ENCODE measurements around the gene PAM16.
"Not testable (repeated sequence)": the region's sequence is repeated elsewhere in the genome, so short reads cannot be mapped to it uniquely, and the experiment has no call there.

Gene PAM16

DNA sequence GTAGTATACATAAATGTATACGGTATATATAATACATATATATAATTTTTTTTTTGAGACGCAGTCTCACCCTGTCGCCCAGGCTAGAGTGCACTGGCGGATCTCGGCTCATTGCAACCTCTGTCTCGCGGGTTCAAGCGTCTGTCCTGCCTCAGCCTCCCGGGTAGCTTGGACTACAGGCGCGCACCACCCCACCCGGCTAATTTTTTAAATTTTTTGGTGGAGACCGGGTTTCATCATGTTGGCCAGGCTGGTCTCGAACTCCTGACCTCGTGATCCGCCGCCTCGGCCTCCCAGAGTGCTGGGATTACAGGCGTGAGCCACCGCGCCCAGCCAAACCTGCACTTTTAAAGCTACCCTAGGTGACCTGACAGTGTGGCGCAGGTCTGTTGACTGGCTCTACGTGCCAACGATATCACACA is 745 bp downstream of the PAM16 start:
- no peak for DNase-seq

DNA sequence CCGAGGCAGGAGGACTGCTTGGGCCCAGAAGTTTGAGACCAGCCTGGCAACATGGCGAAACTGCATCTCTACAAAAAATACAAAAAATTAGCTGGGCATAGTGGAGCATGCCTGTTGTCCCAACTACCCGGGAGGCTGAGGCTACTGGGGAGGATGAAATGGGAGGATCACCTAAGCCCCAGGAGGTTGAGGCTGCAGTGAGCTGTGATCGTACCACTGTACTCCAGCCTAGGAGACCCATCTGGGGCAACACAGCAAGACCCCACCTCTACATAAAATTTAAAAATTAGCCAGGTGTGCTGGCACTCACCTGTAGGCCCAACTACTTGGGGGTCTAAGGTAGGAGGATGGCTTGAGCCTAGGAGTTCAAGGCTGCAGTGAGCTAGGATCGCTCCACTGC is 1.8 kb downstream of the PAM16 start:
- no peak for DNase-seq

DNA sequence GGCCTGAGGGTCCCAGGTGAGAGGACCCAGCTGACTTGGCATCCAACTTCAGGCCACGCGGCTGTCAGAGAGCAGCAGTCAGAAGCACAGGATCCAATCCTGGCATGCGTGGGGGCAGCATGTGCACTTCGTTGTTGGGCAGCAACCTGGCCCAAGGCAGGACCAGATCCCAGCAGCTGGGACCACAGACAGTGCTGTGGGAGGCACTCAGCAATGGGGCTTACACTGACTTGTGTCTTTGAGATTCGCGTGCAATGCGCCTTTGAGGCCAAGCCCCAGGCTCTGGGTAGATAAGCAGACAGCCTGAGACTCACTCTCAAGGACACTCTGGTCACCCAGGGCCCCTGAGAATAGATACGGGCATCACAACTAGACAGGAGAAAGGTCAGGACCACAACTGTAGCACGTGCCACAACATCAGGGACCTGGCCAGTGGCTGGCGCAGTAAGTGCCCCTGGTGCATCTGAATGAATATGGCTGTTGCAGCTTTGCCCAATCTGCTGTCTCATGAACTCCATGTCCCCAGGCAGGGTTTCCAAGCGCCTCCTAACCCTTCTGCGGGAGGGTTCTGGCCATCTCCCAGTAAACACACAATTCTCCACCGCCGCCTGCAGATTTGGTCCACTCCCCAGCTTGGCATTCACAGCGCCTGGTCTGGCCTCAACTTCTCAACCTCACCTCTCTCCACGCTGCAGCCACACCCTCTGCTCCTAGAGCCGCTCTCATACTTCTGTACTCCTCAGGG is 3.2 kb downstream of the PAM16 start:
- no peak for DNase-seq

DNA sequence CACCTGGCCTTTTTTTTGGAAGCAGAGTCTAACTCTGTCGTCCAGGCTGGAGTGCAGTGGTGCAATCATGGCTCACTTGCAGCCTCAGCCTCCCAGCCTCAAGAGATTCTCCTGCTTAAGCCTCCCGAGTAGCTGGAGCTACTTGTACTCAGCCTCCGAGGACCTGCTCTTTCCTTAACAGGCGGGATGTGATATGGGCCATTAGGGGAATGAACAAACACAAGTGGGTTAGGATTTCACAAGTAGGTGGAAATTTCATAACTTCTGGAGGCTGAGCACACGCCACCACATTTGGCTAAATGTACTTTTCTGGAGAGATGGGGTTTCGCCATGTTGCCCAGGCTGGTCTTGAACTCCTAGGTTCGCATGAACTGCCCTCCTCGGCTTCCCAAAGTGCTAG is 4.1 kb downstream of the PAM16 start:
- DNase-seq: peak; percentile 58 to 73 (median 61)

DNA sequence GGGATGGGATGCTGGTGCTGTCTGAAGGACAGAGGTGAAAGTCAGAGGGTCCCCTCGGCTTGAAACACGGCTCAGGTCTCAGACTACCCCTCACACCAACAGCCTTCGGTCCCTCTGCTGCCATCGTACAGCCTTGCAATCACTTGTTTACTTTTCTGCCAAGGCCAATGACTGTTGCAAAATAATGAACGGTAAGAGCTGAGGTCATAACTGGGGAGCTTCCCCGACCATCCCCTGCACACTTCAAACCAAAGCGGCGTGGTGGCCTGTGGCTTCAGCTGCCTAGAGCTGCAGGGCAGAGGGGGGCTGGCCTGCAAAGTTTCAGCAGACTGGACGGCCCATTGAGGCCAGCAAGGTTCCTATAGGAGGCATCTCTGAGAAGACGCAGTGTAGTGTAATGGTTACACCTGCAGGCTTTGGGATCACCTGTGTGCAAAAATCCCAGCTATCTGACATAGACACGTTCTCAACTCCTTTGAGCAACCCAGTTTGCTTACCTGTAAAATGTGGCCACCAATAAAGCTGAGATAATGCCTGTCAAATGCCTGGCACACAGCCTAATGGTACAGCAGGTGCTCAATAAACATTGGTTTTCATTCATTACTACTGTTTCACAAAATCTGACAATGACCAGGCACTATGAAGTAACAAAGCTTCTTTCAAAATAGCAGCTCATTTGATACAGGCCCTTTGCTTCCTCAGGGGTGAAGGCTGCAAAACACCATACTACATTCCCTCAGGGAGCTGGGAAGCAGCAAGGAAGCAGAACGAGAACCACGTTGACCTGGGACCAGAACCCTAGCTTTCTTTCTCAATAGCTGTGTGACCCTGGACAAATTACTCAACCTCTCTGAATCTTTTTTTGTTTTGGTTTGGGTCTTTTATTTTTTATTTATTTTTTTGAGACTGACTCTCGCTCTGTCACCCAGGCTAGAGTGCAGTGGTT is 5.0 kb downstream of the PAM16 start:
- peak; percentile 63 to 65 (median 64) for DNase-seq

DNA sequence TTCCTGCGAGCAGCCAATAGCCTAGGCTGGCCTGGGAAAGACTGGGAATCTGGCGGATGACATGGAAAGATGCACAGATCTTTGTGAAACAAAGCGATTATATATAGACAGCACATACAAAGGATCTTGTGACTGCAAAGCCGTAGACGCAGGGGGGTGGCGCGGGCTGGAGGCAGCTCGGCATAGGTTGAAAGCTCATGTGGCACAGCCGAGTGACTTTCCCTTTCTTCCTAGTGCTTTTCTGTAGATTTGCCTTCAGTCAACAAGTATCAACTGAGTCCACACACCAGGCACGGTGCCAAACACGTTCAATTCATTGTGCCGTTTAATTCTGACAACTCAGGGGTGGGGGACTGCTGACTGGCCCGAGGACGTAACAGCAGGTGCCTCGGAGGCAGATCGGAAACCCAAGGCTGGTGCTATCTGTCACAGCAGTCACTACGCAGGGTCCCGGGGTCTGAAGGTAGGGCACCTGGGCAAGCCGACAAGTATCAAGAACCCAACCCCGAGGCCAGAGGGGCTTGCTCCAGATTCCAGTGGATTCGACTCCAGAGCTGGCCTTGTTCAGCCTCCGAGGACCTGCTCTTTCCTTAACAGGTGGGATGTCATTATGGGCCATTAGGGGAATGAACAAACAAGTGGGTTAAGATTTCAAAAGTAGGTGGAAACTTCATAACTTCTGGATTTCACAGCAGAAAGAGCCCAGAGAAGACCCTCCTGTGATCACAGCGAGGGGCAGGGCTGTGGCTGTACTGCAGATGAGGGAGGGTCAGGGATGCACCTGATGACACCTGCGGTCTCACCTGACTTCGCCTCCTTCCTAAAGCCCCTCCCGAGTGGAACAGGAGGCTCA is 5.9 kb downstream of the PAM16 start:
- DNase-seq: no peak

DNA sequence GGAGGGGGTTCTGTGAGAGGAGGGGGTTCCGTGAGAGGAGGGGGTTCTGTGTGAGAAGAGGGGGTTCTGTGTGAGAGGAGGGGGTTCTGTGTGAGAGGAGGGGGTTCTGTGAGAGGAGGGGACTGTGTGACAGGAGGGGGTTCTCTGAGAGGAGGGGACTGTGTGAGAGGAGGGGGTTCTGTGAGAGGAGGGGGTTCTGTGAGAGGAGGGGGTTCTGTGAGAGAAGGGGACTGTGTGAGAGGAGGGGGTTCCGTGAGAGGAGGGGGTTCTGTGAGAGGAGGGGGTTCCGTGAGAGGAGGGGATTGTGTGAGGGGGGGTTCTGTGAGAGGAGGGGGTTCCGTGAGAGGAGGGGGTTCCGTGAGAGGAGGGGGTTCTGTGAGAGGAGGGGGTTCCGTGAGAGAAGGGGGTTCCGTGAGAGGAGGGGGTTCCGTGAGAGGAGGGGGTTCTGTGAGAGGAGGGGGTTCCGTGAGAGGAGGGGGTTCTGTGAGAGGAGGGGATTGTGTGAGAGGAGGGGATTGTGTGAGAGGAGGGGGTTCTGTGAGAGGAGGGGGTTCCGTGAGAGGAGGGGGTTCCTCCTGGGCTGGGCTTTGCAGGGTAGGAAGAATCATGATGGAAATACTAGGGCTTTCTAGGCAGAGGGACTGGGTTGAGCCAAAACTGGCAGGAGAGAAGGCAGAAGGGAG is 6.7 kb downstream of the PAM16 start:
- DNase-seq: not testable (repeated sequence)

DNA sequence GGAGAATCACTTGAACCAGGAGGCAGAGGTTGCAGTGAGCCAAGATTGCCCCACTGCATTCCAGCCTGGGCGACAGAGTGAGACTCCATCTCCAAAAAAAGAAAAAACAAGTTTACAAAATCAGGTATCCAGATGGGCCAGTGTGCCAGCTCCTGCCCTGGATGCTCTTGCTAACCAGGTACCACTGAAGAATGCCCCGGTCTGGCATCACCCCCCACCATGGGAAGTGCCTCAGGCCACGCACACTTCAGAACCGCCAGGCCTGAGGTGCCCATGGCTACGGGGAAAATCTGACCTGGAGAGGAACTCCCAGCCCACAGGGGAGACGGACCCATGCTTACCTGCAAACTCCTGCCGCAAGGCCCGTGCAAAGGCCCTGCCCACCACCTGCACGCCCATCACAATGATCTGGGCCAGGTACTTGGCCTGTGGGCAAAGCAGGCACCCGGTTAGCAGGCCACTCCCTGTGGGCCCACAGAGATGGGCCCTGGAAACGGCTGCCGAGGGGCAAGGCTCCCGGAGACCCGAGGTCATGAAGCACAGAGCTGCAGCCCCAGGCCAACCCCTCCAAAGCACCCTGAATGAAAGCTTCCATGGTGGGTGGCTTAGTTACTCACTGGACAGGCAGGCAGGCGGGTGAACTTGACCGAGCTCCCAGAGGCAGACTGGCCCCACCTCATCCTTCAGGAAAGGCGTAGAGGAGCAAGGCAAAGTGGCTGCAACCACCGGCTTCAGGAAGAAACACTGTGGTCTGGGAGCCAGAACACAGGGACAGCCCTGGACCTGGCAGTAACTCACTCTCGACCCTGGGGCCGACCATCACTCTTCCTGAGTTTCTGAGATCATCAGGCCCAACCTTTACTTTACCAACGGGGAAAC is 8.0 kb downstream of the PAM16 start:
- no peak for DNase-seq

DNA sequence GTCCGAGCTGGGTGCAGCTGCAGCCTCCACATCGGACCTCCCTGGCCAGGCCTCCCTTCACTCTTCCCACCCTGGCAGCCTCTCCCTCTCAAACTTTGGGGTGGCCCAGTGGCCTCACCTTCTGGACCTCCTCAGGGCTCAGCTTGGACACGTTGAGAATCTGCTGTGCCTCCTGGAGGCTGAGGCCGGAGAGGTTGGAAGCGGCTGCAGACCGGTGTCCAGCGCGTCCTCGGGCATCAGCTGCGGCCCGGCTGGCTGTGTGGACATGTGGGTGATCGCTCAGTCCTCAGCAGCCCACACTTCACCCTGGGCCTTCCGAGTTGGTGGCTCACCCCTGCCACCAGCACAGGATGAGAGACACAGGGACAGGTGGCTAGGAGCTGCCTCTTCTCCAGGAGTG is 9.9 kb downstream of the PAM16 start:
- no peak for DNase-seq

DNA sequence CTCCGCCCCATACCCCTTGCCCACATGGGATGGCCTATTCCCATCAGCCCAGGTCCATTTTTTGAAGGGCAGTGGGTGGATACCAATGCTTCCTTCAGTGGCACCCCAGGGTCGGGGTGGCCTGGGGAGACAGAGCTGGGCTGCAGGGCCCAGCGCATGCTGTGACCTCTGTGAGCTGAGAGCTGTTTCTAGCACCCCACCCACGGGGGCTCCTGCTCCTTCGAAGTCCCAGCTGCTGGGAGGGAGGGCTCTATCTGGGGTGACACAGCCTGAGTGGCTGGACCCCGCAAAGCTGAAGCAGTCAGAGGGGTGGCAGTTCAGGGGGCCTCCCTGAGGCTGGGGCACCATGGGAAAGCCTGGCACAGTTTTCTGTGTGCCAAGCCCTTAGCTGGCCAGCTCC is 10.7 kb downstream of the PAM16 start:
- DNase-seq: no peak

DNA sequence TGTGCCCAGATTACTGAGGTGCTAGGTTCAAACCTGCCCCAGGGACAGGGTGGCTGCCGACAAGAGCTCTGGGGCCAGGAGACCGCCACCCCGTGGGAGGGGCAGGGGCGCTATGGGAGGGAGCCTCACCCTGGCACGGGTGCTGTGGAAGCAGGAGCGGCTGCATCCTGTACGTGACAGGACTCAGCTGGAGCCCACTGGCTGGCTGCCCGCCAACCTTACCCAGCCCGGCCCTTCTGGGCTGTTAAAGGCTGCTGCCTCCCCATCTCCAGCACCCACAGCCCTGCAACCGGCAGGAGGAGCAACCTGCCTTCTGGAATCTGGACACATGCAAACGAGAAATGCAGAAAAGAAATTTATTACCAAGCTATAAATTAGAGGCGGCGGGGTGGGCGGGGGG is 11.2 kb downstream of the PAM16 start:
- DNase-seq: no peak

DNA sequence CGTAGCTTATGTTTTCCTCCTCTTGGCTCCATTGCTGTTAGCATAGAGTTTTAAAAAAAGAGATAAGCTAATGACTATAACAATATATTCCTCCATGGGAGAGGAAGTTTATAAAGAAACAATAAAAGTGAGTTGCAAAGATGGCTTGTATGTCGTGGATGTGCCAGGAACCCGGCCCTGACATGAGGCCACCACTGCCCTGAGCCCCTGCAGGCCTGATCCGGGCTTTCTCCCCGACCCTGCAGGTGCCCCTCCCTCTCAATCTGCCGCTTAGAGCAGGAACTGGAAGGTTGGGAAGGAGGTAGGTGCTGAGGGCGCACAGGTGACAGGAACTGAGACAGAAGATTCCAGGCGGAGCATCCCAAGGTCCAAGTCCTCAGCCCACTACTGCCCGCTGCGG is 11.7 kb downstream of the PAM16 start:
- DNase-seq: no peak

DNA sequence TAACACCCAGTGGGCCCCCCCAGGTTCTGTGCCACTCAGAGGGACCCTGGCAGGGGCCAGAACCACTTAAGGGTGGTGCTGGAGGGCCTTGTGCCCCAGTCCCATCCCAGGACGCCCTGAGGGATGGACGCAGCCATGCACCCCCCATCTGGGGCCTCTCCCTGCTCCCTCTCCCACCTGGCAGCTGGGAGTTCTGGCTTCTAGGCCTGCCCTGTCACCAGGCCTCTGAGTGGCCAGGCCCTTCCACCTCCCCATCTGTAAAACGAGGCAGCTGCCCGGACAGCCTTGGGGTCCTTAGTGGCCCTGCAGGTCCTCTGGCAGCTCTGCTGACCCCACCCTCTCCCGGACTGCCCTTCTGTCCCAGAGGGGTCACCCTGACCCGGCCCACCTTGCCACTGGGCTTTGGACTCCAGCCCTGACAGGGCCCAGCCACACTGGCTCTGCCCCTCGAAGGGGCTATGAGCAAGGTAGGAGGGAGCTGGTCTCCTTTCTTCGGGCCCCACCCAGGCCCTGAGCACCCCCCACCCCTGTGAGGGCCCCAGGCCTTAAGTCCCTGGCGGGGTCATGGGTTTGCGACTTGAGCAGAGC is 12.3 kb downstream of the PAM16 start:
- no peak for DNase-seq

DNA sequence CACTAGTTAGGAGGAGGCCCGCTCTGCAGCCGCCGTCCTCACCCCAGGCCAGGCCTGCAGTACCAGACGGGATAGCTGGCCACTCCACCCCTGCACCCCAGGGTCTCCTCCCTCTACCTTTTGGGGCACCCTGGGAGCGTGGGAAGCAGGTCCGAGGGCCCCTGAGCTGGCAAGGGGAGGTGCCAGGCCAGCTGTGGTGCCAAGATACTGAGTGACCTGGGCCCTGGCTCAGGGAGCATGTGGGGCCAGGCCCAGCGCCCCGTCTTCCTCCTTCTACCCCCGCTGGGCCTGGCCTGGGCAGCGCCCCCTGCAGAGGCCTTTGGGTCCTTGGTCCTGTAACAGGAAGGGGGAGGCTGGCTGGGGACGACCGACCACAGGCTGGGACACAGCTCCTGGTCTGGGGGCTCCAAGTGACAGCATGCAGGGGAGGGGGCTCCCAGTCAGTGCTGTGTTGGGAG is 13.0 kb downstream of the PAM16 start:
- DNase-seq: no peak

DNA sequence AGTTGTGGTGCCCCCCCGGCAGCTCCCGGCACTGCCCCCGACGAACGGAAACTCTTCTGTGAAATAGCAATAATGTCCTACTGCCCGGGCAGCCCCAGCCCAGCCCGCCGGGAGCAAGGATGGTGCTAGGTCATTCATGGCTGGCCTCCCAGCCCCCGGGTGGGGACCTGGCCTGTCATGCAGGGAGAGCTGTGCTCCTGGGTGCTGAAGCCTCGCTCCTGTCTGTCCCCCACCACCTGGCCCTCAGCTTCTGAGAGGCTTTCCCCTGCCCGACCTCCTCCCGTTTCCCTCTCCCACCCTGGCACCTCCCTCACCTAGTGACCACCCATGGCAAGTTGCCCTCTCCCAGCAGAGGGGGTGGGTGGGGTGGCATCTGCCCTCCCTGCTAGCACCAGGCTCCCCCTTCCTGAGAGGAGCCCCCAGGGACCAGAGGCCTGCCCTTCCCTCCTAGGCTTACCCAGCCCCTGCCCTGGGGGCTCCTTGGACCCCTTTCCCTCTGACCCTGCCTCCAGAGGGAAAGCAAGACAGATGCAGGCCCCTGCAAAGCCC is 13.5 kb downstream of the PAM16 start:
- DNase-seq: no peak

DNA sequence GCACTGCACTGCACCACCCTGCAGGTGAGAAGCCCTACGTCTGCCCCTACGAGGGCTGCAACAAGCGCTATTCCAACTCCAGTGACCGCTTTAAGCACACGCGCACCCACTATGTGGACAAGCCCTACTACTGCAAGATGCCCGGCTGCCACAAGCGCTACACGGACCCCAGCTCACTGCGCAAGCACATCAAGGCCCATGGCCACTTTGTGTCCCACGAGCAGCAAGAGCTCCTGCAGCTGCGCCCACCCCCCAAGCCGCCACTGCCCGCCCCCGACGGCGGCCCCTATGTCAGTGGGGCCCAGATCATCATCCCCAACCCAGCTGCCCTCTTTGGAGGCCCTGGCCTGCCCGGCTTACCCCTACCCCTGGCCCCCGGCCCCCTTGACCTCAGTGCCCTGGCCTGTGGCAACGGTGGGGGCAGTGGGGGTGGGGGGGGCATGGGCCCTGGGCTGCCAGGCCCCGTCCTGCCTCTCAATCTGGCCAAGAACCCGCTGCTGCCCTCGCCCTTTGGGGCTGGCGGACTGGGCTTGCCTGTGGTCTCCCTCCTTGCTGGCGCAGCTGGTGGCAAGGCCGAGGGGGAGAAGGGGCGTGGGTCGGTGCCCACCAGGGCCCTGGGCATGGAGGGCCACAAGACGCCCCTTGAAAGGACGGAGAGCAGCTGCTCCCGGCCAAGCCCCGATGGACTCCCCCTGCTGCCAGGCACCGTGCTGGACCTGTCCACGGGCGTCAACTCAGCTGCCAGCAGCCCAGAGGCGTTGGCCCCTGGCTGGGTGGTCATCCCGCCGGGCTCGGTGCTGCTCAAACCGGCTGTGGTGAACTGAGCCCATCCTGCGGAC is 14.2 kb downstream of the PAM16 start:
- DNase-seq: no peak

DNA sequence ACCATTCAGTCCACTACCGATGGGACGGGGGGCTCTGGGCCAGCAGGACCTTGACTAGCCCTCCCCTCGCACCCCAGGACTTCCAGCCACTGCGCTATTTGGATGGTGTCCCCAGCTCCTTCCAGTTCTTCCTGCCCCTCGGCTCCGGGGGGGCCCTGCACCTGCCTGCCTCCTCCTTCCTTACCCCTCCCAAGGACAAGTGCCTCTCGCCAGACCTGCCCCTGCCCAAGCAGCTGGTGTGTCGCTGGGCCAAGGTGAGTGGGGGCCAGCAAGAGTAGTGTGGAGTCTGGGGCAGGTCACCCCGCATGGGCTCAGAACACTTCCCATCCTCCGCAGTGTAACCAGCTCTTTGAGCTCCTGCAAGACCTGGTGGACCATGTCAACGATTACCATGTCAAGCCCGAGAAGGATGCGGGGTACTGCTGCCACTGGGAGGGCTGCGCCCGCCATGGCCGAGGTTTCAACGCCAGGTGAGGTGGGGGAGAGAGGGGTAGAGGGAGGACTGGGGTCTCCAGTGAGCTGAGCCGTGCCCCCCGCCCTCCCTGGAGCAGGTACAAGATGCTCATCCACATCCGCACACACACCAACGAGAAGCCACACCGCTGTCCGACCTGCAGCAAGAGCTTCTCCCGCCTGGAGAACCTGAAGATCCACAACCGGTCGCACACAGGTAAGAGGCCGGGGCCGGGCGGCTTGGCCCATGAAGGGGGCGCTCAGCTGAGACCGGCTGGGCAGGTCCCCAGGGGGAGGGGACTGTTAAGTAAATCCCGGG is 16.2 kb downstream of the PAM16 start:
- no peak for DNase-seq

DNA sequence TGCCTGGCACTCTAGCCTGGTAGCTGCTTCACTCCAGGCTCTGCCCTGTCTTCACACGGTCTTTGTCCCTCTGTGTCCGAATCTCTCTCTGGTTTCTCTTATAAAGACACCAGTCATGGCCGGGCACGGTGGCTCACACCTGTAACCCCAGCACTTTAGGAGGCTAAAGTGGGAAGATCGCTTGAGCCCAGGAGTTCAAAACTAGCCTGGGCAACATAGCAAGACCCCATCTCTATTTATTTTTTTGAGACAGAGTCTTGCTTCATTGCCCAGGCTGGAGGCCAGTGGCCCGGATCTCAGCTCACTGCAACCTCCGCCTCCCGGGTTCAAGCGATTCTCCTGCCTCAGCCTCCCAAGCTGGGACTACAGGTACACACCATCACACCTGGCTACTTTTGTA is 17.4 kb downstream of the PAM16 start:
- not testable (repeated sequence) for DNase-seq

DNA sequence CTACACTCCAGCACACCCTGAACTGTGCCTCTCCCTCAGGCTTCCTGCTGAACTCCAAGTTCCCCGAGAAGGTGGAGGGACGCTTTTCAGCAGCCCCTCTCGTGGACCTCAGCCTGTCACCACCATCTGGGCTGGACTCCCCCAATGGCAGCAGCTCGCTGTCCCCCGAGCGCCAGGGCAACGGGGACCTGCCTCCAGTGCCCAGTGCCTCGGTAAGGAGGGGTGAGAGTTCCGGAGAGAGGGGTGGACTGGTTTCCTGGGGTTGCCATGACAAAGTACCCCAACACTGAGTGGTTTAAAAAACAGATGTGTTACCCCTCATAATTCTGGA is 17.8 kb downstream of the PAM16 start:
- no peak for DNase-seq
